Cerebellar cortex (tissue), 1 donor: ENCODE results near the gene SPATA12.

Experiments
- DNase-seq: peaks from one replicate; pipeline ENCODE4 v3.0.0-alpha.2; 2015; ENCODE audit warnings: low spot score

The SPATA12 gene

DNA sequence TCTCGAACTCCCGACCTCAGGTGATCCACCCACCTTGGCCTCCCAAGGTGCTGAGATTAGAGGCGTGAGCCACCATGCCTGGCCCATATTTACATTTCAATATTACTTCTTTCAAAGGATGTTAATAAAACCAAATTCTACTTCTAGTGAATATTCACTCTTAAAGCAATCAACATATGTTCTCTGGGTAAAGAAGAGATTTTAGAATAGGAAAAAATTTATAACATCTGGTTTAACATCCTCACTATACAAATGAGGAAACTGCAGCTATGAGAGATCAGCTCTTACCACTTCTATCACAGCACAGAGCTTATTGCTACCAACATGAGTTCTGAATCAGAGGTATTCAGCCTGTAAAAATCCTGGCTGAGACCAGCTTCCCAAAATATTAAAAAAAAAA lies 56.0 kb downstream of the SPATA12 start:
- DNase-seq: no peak

GRCh38 chr3:57118254-57118653 lies 57.8 kb downstream of the SPATA12 start:
- no peak for DNase-seq

DNA sequence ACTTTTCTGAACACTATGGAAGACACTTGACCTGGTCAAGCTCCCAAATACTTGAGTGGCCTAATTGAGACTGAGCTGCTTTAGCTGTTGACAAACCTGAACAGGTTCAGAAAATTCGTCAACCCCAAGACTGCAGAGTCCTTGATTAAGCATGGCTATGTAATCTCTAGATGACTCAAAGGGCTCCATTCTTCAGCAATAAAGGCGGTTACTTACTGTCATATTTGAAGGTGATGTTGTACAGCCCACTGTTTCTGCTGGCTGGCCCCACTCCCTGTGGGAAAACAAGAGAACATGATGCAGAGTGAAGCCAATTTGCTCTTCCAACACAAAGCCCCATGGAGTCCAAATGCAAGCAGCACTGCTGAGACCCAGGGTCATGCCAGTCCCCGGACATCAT lies 59.6 kb downstream of the SPATA12 start:
- DNase-seq: no peak

GRCh38 chr3:57120451-57121174 lies 60.1 kb downstream of the SPATA12 start:
- no peak for DNase-seq
